Caco-2 (cell line): ENCODE measurements around the gene NT5M. TPM values are rescaled to one million over a fixed set of nuclear protein-coding genes. Genes with fewer than 3 reads are reported as not detected.
A peak's percentile ranks its signal among the peaks of the same experiment; 100 is the strongest.

Experiments
- BruUV-seq: library from RNA; stranded (reverse); fragments of 400-500 nt; replicated peaks from 2 replicates; lab custom pipeline; 2021; lab: Mats Ljungman, UMichigan
- CTCF ChIA-PET: fragments of 300-600 bp; sonication (Branson Sonifier 250); formaldehyde crosslinking; loops from one replicate; lab custom pipeline; 2022; ENCODE audit warnings: antibody characterized with exemption; lab: Charles Lee
- POLR2A ChIA-PET: fragments of 300-600 bp; sonication (Branson Sonifier 250); formaldehyde crosslinking; loops from one replicate; lab custom pipeline; 2022; ENCODE audit warnings: antibody characterized with exemption; lab: Charles Lee
- DNase-seq, 2 experiments: peaks; one replicate each; pipeline versions ENCODE4 v3.0.0 to v3.0.0-alpha.2; 2020 to 2022
- H3K27me3 ChIP-seq: replicated peaks from 2 replicates; pipeline ENCODE4 v1.6.0; 2011; ENCODE audit warnings: low read length; ENCODE audit not compliant: control insufficient read depth, insufficient read depth
- H3K36me3 ChIP-seq: 2 replicates; pipeline ENCODE4 v1.5.1; 2011; ENCODE audit warnings: low read length; ENCODE audit not compliant: control insufficient read depth, insufficient read depth
- H3K4me1 ChIP-seq: fragments of 250-450 bp; sonication (Bioruptor Pico); 2 replicates; pipeline ENCODE4 v1.5.1; 2020; ENCODE audit warnings: mild to moderate bottlenecking
- H3K4me3 ChIP-seq: 2 replicates; pipeline ENCODE4 v1.5.1; 2011; ENCODE audit warnings: low read depth, mild to moderate bottlenecking, control low read depth, low read length
- H3K9me3 ChIP-seq: fragments of 250-450 bp; sonication (Bioruptor Pico); 2 replicates; pipeline ENCODE4 v1.5.1; 2020; ENCODE audit warnings: mild to moderate bottlenecking, moderate library complexity
- H3K27ac Mint-ChIP-seq: one replicate; pipeline ENCODE4 v1.8.0; 2022; ENCODE audit warnings: mixed read lengths; ENCODE audit not compliant: unreplicated experiment
- H3K27me3 Mint-ChIP-seq: one replicate; pipeline ENCODE4 v1.8.0; 2022; ENCODE audit warnings: mixed read lengths; ENCODE audit not compliant: insufficient read depth, unreplicated experiment
- H3K36me3 Mint-ChIP-seq: one replicate; pipeline ENCODE4 v1.8.0; 2022; ENCODE audit warnings: mild to moderate bottlenecking, mixed read lengths; ENCODE audit not compliant: insufficient read depth, unreplicated experiment
- H3K4me1 Mint-ChIP-seq: one replicate; pipeline ENCODE4 v1.8.0; 2022; ENCODE audit warnings: low read depth, mixed read lengths; ENCODE audit not compliant: unreplicated experiment
- H3K4me3 Mint-ChIP-seq: one replicate; pipeline ENCODE4 v1.8.0; 2022; ENCODE audit warnings: mild to moderate bottlenecking, moderate library complexity, mixed read lengths; ENCODE audit not compliant: unreplicated experiment
- H3K9me3 Mint-ChIP-seq: one replicate; pipeline ENCODE4 v1.8.0; 2022; ENCODE audit warnings: mixed read lengths; ENCODE audit not compliant: unreplicated experiment
- intact Hi-C: fragments of 100-400 bp; cut with micrococcal nuclease; formaldehyde crosslinking; loops from one replicate; pipeline ENCODE4 v1.10.0; 2022; ENCODE audit not compliant: unreplicated experiment
- total RNA-seq: library from RNA; stranded (reverse); gene quantifications from 2 replicates; pipeline ENCODE4 v1.2.3, GENCODE V29; 2022
- TF ChIP-seq, protein P1 (sequence below), 2 experiments: fragments of 200-600 bp in 1 of 2; IDR thresholded peaks; 1 replicate in 1 of 2; 2 replicates in 1 of 2; pipeline versions ENCODE4 v1.5.1 to v1.8.0; 2011 to 2022; ENCODE audit warnings: antibody characterized with exemption in 1 of 2, control low read depth in 1 of 2, inconsistent platforms in 1 of 2, low read depth in 1 of 2, low read length in 1 of 2, mild to moderate bottlenecking in 1 of 2, moderate library complexity in 1 of 2; ENCODE audit not compliant: insufficient read depth in 1 of 2, severe bottlenecking in 1 of 2, unreplicated experiment in 1 of 2

Gene NT5M
- total RNA-seq, 1 experiment from 2014 or later = 1.3 TPM

DNA sequence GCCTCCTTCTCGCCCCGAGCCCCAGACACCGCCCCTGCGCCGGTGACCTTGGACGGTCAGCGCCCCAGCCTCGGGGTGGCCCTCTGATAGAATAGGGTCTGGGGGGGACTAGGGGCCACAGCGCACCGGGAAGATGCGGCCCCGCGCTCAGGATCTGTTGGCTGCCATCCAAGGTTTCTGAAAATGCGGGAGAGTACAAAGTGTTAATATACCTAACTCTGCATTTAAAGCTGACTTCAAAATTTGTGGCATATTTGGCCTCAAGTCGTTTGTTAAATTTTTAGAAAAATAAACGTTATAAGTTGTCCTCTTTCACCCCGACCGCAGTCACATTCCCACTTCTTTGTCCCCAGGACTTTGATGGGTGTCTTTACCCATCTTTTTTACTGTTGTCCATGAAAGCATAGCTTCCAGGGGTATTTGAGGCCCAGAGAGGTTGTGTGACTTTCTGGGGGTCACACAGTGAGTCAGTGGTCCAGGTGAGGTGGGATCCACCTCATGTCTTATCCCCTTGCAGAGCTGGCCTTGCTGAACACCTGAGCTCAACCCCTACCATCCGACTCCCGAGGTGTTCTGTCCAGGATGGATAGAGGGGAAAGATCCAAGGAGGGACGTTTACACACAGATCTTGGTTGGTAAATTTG lies 796 bp downstream of the NT5M start:
- H3K4me3 ChIP-seq = peak overlapping the region; percentile 54
- no peak for DNase-seq
- H3K36me3 ChIP-seq = no peaks in the 10 kb centered on the region
- POLR2A ChIA-PET = no interaction called here
- TF ChIP-seq, protein P1, sequence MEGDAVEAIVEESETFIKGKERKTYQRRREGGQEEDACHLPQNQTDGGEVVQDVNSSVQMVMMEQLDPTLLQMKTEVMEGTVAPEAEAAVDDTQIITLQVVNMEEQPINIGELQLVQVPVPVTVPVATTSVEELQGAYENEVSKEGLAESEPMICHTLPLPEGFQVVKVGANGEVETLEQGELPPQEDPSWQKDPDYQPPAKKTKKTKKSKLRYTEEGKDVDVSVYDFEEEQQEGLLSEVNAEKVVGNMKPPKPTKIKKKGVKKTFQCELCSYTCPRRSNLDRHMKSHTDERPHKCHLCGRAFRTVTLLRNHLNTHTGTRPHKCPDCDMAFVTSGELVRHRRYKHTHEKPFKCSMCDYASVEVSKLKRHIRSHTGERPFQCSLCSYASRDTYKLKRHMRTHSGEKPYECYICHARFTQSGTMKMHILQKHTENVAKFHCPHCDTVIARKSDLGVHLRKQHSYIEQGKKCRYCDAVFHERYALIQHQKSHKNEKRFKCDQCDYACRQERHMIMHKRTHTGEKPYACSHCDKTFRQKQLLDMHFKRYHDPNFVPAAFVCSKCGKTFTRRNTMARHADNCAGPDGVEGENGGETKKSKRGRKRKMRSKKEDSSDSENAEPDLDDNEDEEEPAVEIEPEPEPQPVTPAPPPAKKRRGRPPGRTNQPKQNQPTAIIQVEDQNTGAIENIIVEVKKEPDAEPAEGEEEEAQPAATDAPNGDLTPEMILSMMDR (IDR thresholded peaks at IDR 0.05; ENCODE audit: insufficient read depth in 1 of 2, low read depth in 1 of 2, low read length in 1 of 2, severe bottlenecking in 1 of 2, unreplicated experiment in 1 of 2) = no peak
- BruUV-seq = TSS peak; percentile 76
- H3K9me3 ChIP-seq = no peaks in the 10 kb centered on the region
- Mint-ChIP-seq H3K9me3 (no peaks in the 10 kb centered on the region), H3K27me3 (no peaks in the 10 kb centered on the region), H3K27ac (no peak overlapping the region), H3K4me1 (no peaks in the 10 kb centered on the region), H3K36me3 (no peaks in the 10 kb centered on the region), H3K4me3 (peak overlapping the region; percentile 85)
- CTCF ChIA-PET = no interaction called here
- H3K4me1 ChIP-seq = 0 out of 2 replicates have a peak, but pooled peaks cover 6% of the 10 kb centered on the region
- intact Hi-C loops = no loop called here
- no peaks in the 10 kb centered on the region; the same call in 1 of the 2 replicates for H3K27me3 ChIP-seq

DNA sequence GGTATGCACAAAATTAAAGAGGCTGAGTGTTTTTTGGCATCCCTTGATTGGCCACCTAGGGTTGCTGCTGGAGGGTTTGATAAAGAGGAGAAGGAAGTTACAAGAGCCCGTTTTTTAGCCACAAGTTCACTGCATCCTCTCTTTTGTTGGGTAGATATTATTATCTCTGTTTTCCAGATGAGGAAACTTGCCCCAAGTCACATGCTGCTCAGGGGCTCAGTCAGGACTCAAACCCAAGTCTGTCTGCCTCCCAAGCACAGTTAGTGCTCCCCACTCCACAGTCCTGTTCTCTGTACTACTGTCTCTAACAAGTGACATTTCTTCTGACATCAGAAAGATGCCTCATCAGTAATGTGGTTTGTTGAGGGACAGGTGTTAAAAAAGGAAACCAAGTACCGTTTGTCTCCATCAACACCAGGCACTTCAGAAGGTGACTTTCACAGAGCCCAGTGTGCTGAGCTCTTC lies 1.4 kb downstream of the NT5M start:
- Histone ChIP-seq H3K9me3 (no peaks in the 10 kb centered on the region), H3K27me3 (no peaks in the 10 kb centered on the region; the same call in 1 of the 2 replicates), H3K4me1 (0 out of 2 replicates have a peak, but pooled peaks cover 6% of the 10 kb centered on the region), H3K4me3 (no peak overlapping the region; the same call in 1 of the 2 replicates), H3K36me3 (no peaks in the 10 kb centered on the region)
- CTCF ChIA-PET = no interaction called here
- H3K27ac Mint-ChIP-seq = no peak overlapping the region
- H3K27me3 Mint-ChIP-seq = no peaks in the 10 kb centered on the region
- TF ChIP-seq, protein P1 (IDR thresholded peaks at IDR 0.05; ENCODE audit: insufficient read depth in 1 of 2, low read depth in 1 of 2, low read length in 1 of 2, severe bottlenecking in 1 of 2, unreplicated experiment in 1 of 2) = no peak
- POLR2A ChIA-PET = no interaction called here
- H3K4me3 Mint-ChIP-seq = peak overlapping the region; percentile 85
- H3K36me3 Mint-ChIP-seq = no peaks in the 10 kb centered on the region
- H3K4me1 Mint-ChIP-seq = no peaks in the 10 kb centered on the region
- no peaks in the 10 kb centered on the region for H3K9me3 Mint-ChIP-seq
- DNase-seq = no peak
- intact Hi-C loops = no loop called here
- no TSS peak for BruUV-seq

DNA sequence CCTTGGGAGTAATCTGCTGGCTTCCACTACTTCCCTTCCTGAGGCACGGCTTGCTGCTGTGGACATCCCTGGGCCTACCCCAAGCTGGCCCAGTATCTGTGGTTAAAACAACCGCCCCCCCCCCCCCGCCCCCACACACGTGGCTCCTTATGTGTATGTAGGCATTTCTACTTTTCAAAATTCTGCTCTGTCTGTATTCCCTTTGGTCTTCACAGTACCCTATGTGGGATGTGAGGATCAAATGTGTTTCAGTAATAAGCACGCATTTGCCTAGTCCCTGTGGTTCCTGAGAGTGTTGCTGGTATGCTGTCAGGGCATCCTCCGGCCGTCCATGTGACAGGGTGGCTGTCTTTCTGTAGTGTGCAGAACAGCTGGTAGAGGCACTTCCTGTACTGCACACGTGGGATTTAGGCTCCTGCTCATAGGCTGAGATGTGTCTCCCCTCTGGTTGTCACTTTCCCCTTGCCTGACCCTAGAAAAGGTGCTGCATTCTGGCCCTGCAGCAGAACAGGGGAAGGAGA lies 2.2 kb downstream of the NT5M start:
- no peak overlapping the region for H3K27ac Mint-ChIP-seq
- H3K36me3 Mint-ChIP-seq = no peaks in the 10 kb centered on the region
- no peaks in the 10 kb centered on the region for H3K9me3 Mint-ChIP-seq
- Histone ChIP-seq H3K4me3 (no peak overlapping the region), H3K36me3 (no peaks in the 10 kb centered on the region), H3K9me3 (no peaks in the 10 kb centered on the region), H3K27me3 (no peaks in the 10 kb centered on the region; the same call in 1 of the 2 replicates), H3K4me1 (0 out of 2 replicates have a peak, but pooled peaks cover 6% of the 10 kb centered on the region)
- peak overlapping the region; percentile 85 for H3K4me3 Mint-ChIP-seq
- ChIA-PET POLR2A (no interaction called here), CTCF (no interaction called here)
- H3K4me1 Mint-ChIP-seq = no peaks in the 10 kb centered on the region
- no peak for DNase-seq
- BruUV-seq = no TSS peak
- no peaks in the 10 kb centered on the region for H3K27me3 Mint-ChIP-seq
- intact Hi-C loops = no loop called here
- TF ChIP-seq, protein P1 (IDR thresholded peaks at IDR 0.05; ENCODE audit: insufficient read depth in 1 of 2, low read depth in 1 of 2, low read length in 1 of 2, severe bottlenecking in 1 of 2, unreplicated experiment in 1 of 2) = no peak
